Stimulated activated CD8-positive, alpha-beta memory T cell treated with anti-CD3 and anti-CD28 coated beads, Interleukin-2, amount 100 ng/mL, for 1 hour (primary cell): ENCODE data around the gene ZNF382.
"Not testable (repeated sequence)": the region's sequence is repeated elsewhere in the genome, so short reads cannot be mapped to it uniquely, and the experiment has no call there.

Experiments used
- DNase-seq, 2 donors: peaks; one replicate each; pipeline ENCODE4 v3.0.0-alpha.2; 2020; ENCODE audit warnings: low read depth in 2 of 2

The ZNF382 gene

DNA sequence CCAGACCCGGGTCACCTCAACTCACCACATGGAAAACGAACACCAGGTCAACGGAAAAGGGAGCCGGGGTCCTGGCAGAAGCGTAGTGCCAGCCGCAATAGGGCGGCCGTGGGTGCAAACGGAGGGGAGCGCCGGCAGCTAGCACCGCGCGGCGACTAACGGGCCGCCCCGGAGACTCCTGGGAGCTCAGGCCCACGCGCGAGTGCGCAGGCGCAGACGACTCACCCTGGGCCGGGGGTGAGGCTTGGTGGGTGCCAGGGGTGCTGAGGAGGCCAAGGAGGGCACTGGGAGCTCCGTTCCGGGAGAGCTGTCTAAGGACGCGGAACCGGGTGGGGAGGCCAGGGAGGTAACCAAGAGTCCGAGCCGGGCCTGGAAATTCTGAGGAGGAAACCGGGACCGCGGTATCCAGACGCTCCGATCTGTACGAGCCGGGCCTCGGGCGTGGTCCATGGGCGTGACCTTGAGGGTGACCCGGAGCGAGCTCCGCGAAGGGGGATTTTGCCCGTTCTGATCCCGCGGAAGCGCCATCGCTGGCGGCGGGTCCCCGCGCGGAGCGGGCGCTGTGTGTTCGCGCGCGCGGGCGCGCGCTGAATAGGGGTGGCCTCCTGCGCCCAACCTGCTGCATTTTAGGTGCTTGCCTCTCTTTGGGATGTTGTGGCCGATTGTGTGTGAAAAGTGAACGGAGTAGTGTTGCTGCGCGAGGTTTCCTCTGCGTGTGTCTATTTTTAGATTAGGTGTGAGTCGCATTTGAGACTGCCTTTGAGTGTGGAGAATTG, at the start of gene ZNF382:
TSS of gene ZNF382 (plus strand) at position 213 of the 776 bp plus-strand sequence. CDS start 4,602 bp downstream, outside the sequence.
- DNase-seq = peak; percentile 60 to 84

GRCh38 chr19:36564391-36564790, 40.7 kb upstream of the ZNF382 start:
- no peak for DNase-seq

- DNase-seq = no peak
These were observed 32.5 kb upstream of the ZNF382 start for GRCh38 chr19:36572593-36573019.

GRCh38 chr19:36573020-36573894, 31.9 kb upstream of the ZNF382 start, which contains the start of gene ZNF529:
Gene ZNF529 (minus strand): TSS chr19:36573292. CDS start chr19:36572346, 946 bp downstream.
- DNase-seq = peak; percentile 63 to 69

DNA sequence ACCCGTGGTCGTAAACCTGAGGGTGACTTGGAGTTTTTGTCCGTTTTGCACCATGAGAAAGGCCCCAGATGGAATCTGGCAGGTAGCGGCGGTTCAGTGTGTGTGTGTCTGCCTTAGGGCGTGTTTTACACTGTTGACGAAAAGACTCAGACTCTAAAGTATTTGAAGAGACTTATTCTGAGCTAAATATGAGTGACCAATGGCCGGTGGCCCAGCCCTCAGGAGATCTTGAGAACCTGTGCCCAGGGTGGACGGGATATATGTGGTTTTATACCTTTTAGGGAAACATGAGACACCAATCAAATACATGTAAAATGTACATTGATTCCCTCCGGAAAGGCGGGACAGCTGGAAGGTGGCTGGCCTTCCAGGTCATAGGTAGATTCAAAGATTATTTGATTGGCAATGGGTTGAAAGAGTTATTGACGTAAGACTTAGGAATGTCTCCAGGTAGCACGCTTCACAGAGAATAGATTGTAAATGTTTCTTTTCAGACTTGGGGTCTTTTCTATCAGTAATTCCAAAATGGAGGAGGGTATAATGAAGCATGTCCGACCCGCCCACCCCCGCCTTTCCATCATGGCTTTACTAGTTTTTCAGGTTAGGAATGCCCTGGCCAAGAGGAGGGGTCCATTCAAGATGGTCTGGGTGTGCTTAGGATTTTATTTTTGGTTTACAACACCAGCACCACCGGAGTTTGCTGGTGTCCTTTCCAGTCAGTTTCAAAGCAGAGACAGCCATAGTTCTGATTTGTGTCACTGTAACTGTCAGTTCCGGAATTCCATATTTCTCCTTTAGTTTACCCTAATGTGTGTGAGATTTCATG, 31.0 kb upstream of the ZNF382 start:
- no peak for DNase-seq

- DNase-seq = no peak
These were observed 30.4 kb upstream of the ZNF382 start for GRCh38 chr19:36574741-36575140.

- no peak for DNase-seq
These were observed 27.7 kb upstream of the ZNF382 start for GRCh38 chr19:36577271-36577996.

DNA sequence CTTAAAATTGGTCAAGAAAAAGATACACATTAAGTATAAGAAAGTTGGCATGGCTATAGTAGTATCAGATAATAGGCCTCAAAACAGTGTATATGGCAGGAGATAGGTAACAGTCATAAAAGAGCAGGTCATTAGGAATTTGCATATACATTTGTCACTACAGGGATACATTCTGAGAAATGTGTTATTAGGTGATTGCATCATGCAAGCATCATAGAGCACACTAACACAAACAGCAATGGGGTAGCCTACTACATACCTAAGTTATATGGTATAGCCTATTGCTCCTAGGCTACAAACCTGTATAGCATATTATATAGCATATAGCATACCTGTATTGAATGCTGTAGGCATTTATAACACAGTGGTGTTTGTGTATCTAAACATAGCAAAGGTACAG, 25.9 kb upstream of the ZNF382 start:
- no peak for DNase-seq

- DNase-seq = not testable (repeated sequence)
These were observed 2.4 kb upstream of the ZNF382 start for GRCh38 chr19:36602681-36603080.

- DNase-seq = peak; percentile 69 to 78
These were observed 435 bp upstream of the ZNF382 start for GRCh38 chr19:36604656-36605100.

GRCh38 chr19:36605877-36606478, 865 bp downstream of the ZNF382 start:
- no peak for DNase-seq

DNA sequence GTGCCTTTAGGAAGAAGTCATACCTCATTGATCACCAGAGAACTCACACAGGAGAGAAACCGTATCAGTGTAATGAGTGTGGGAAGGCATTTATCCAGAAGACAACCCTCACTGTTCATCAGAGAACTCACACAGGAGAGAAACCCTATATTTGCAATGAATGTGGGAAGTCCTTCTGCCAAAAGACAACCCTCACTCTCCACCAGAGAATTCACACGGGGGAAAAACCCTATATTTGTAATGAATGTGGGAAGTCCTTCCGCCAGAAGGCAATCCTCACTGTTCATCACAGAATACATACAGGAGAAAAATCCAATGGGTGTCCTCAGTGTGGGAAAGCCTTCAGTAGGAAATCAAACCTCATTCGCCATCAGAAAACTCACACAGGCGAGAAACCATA, 21.9 kb downstream of the ZNF382 start:
- no peak for DNase-seq

DNA sequence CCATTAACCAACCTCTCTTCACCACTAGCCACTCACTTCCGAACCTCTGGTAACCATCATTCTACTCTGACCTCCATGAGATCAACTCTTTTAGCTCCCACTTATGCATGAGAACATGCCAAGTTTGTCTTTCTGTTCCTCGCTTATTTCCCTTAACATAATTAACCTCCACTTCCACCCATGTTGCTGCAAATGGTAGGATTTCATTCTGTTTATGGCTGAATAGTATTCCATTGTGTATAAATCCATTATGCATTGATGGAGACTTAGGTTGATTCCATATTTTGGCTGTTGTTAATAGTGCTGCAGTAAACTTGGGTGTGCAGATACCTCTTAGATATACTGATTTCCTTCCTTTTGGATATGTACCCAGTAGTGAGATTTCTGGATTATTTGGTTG, 30.2 kb downstream of the ZNF382 start:
- DNase-seq = no peak

DNA sequence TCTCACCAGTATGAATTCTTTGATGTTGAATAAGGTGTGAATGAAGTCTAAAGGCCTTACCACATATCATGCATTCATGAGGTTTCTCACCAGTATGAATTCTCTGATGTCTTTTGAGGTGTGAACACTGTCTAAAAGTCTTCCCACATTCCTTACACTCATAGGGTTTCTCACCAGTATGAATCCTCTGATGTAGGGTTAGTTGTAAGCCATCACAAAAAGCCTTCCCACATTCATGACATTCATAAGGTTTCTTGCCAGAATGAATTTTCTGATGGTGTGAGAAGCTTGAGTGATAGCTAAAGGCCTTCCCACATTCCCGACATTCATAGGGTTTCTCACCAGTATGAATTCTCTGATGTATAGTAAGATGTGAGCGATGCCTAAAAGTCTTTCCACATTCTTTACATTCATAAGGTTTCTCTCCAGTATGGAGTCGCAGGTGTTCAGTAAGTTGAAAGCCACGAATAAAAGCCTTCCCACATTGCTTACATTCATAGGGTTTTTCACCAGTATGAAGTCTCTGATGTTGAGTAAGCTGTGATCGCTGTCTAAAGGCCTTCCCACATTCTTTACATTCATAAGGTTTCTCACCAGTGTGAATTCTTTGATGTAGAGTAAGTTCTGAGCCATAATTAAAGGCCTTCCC, 33.9 kb downstream of the ZNF382 start:
- DNase-seq = no peak

- no peak for DNase-seq
These were observed 41.6 kb downstream of the ZNF382 start for GRCh38 chr19:36646746-36647145.

DNA sequence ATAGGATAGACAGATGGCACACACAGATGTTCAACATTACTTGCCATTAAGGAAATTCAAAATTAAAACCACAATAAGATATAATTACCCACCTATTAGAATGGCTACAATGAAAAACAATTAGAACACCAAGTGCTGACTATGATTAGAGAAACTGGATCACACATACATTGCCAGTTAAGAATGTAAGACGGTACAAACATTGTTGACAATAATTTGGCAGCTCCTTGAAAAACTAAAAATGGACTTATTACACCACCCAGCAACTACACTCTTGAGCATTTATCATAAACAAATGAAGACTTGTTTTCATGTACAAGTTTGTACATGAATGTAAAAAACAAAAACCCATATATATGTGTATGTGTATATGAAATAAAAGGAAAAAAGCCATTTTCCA, 47.8 kb downstream of the ZNF382 start:
- no peak for DNase-seq

GRCh38 chr19:36665832-36666231, 60.7 kb downstream of the ZNF382 start:
- no peak for DNase-seq

DNA sequence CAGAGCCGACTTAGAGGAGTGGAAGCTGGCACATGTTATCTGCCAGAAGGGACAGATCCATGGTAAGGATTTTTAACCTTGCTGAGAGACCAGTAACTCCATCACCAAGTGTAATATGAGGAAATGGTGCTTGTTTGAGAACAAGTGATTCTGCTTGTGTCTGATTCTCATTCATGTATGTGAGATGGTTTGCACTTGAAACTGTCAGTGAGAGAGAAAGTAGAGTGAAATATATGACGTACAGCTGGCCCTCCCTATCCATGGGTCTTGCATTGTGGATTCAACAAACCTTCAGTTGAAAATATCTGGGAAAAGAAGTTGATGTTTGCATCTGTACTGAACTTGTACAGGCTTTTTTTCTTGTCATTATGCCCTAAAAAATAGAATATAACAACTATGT, 63.5 kb downstream of the ZNF382 start:
- DNase-seq = no peak

DNA sequence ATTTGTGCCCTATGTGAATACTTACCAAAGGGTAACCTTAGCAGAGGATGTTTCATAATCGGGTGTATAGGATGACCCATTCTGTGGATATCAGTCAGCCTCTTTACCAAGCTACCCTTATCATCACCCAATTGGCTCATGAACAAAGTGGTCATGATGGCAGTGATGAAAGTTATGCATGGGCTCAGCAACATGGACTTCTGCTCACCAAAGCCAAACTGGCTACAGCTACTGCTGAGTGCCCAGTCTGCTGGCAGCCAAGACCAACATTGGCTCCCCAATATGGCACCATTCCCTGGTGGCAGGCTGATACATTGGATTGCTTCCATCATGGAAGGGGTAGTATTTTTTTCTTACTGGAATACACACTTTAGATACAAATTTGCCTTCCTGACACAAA, 67.3 kb downstream of the ZNF382 start:
- DNase-seq = no peak

DNA sequence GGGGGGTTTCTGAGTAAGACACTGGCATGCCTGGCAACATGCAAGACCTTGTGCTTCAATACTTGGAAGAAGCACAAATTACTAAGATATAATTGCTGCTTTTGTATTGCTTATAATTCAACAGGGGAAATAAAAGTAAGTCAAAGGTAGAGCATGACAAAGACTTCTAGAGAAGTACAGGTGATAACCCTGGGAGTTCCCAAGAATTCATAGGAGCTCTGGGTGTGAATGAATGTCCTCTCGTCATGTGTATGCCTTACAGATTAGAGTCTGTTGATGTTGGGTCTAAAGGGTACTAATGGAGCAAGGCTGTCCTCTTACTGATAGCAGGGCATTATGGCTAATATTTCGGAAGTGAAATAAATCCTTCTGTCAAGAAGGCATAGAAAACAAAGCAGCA, 69.1 kb downstream of the ZNF382 start:
- DNase-seq = no peak
